HEK293 (cell line): ENCODE measurements around the gene MRPS11.

Experiments used
- PRDM1 ChIP-seq: fragments of 450-650 bp; formaldehyde crosslinking; IDR thresholded peaks from 2 replicates; pipeline ENCODE4; 2016; ENCODE audit warnings: missing biosample characterization, missing genetic modification characterization
- SCRT1 ChIP-seq: fragments of 450-650 bp; formaldehyde crosslinking; IDR thresholded peaks from 2 replicates; pipeline ENCODE4 v1.5.1; 2016; ENCODE audit warnings: missing biosample characterization, missing genetic modification characterization, borderline replicate concordance
- ZEB2 ChIP-seq: fragments of 450-650 bp; formaldehyde crosslinking; IDR thresholded peaks from 2 replicates; pipeline ENCODE4 v1.5.1; 2016; ENCODE audit warnings: missing biosample characterization, missing genetic modification characterization
- ZNF184 ChIP-seq: fragments of 450-650 bp; IDR thresholded peaks from 2 replicates; pipeline ENCODE4 v1.5.1; 2018; ENCODE audit warnings: missing biosample characterization, mild to moderate bottlenecking, missing genetic modification characterization
- ZNF266 ChIP-seq: fragments of 450-650 bp; formaldehyde crosslinking; IDR thresholded peaks from 2 replicates; pipeline ENCODE4 v1.5.1; 2016; ENCODE audit warnings: missing biosample characterization, missing genetic modification characterization, low read depth
- ZNF514 ChIP-seq: fragments of 450-650 bp; formaldehyde crosslinking; IDR thresholded peaks from 2 replicates; pipeline ENCODE4 v1.5.1; 2016; ENCODE audit warnings: missing biosample characterization, missing genetic modification characterization
- TF ChIP-seq, protein P1 (sequence below): fragments of 450-650 bp; formaldehyde crosslinking; IDR thresholded peaks from 2 replicates; pipeline ENCODE4 v1.5.1; 2016; ENCODE audit warnings: missing biosample characterization, missing genetic modification characterization
- TF ChIP-seq, protein P2 (sequence below): fragments of 450-650 bp; formaldehyde crosslinking; IDR thresholded peaks from 2 replicates; pipeline ENCODE4 v1.5.1; 2017; ENCODE audit warnings: missing biosample characterization, mild to moderate bottlenecking, missing genetic modification characterization, moderate library complexity
- TF ChIP-seq, protein P3 (sequence below): fragments of 450-650 bp; formaldehyde crosslinking; IDR thresholded peaks from 2 replicates; pipeline ENCODE4 v1.5.1; 2016; ENCODE audit warnings: missing biosample characterization, missing genetic modification characterization
- TF ChIP-seq, protein P4 (sequence below): fragments of 450-650 bp; formaldehyde crosslinking; conservative IDR thresholded peaks from 2 replicates; pipeline ENCODE4 v1.5.1; 2016; ENCODE audit warnings: low read depth, missing biosample characterization, missing genetic modification characterization

DNA sequence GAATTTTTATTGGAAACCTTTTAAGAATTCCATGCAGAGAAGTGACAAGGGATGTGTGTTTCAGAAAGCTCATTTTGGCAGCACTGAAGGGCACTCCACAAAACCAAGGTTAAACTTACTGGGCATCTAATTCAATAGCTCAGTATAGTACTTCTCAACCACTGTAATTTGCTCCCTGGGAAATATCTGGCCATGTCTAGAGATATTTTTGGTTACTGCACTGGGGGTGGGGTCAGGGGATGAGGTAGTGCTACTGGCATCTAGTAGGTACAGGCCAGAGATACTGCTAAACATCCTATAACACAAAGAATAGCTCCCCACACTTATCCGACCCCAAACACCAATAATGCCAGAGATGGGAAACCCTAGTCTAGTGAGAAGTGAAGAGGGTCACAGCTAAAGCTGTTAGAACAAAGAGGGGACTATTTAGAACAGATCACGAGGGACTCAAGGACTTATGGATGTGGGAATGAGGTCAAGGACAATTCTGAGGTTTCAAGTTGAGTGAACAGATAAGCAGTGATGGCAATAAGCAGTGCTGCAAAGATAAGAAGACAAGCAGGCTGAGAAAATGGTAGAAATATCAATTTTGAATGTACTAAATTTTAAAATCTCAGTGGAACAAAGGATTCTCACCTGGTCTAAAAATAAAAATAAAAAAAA, 3.5 kb upstream of the MRPS11 start:
- TF ChIP-seq, protein P1, sequence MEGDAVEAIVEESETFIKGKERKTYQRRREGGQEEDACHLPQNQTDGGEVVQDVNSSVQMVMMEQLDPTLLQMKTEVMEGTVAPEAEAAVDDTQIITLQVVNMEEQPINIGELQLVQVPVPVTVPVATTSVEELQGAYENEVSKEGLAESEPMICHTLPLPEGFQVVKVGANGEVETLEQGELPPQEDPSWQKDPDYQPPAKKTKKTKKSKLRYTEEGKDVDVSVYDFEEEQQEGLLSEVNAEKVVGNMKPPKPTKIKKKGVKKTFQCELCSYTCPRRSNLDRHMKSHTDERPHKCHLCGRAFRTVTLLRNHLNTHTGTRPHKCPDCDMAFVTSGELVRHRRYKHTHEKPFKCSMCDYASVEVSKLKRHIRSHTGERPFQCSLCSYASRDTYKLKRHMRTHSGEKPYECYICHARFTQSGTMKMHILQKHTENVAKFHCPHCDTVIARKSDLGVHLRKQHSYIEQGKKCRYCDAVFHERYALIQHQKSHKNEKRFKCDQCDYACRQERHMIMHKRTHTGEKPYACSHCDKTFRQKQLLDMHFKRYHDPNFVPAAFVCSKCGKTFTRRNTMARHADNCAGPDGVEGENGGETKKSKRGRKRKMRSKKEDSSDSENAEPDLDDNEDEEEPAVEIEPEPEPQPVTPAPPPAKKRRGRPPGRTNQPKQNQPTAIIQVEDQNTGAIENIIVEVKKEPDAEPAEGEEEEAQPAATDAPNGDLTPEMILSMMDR (tag by site-specific recombination) = no peak
- no peak for TF ChIP-seq ZEB2
- no peak for TF ChIP-seq ZNF514
- TF ChIP-seq ZNF266 = no peak
- TF ChIP-seq ZNF184 (tag by site-specific recombination) = no peak
- TF ChIP-seq, protein P2, sequence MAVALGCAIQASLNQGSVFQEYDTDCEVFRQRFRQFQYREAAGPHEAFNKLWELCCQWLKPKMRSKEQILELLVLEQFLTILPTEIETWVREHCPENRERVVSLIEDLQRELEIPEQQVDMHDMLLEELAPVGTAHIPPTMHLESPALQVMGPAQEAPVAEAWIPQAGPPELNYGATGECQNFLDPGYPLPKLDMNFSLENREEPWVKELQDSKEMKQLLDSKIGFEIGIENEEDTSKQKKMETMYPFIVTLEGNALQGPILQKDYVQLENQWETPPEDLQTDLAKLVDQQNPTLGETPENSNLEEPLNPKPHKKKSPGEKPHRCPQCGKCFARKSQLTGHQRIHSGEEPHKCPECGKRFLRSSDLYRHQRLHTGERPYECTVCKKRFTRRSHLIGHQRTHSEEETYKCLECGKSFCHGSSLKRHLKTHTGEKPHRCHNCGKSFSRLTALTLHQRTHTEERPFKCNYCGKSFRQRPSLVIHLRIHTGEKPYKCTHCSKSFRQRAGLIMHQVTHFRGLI (tag by site-specific recombination) = no peak
- TF ChIP-seq, protein P3, sequence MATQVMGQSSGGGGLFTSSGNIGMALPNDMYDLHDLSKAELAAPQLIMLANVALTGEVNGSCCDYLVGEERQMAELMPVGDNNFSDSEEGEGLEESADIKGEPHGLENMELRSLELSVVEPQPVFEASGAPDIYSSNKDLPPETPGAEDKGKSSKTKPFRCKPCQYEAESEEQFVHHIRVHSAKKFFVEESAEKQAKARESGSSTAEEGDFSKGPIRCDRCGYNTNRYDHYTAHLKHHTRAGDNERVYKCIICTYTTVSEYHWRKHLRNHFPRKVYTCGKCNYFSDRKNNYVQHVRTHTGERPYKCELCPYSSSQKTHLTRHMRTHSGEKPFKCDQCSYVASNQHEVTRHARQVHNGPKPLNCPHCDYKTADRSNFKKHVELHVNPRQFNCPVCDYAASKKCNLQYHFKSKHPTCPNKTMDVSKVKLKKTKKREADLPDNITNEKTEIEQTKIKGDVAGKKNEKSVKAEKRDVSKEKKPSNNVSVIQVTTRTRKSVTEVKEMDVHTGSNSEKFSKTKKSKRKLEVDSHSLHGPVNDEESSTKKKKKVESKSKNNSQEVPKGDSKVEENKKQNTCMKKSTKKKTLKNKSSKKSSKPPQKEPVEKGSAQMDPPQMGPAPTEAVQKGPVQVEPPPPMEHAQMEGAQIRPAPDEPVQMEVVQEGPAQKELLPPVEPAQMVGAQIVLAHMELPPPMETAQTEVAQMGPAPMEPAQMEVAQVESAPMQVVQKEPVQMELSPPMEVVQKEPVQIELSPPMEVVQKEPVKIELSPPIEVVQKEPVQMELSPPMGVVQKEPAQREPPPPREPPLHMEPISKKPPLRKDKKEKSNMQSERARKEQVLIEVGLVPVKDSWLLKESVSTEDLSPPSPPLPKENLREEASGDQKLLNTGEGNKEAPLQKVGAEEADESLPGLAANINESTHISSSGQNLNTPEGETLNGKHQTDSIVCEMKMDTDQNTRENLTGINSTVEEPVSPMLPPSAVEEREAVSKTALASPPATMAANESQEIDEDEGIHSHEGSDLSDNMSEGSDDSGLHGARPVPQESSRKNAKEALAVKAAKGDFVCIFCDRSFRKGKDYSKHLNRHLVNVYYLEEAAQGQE (tag by site-specific recombination) = no peak
- no peak for TF ChIP-seq PRDM1 (tag by site-specific recombination)
- TF ChIP-seq SCRT1 (tag by site-specific recombination) = no peak
- TF ChIP-seq, protein P4, sequence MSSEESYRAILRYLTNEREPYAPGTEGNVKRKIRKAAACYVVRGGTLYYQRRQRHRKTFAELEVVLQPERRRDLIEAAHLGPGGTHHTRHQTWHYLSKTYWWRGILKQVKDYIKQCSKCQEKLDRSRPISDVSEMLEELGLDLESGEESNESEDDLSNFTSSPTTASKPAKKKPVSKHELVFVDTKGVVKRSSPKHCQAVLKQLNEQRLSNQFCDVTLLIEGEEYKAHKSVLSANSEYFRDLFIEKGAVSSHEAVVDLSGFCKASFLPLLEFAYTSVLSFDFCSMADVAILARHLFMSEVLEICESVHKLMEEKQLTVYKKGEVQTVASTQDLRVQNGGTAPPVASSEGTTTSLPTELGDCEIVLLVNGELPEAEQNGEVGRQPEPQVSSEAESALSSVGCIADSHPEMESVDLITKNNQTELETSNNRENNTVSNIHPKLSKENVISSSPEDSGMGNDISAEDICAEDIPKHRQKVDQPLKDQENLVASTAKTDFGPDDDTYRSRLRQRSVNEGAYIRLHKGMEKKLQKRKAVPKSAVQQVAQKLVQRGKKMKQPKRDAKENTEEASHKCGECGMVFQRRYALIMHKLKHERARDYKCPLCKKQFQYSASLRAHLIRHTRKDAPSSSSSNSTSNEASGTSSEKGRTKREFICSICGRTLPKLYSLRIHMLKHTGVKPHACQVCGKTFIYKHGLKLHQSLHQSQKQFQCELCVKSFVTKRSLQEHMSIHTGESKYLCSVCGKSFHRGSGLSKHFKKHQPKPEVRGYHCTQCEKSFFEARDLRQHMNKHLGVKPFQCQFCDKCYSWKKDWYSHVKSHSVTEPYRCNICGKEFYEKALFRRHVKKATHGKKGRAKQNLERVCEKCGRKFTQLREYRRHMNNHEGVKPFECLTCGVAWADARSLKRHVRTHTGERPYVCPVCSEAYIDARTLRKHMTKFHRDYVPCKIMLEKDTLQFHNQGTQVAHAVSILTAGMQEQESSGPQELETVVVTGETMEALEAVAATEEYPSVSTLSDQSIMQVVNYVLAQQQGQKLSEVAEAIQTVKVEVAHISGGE = no peak
